ENCODE data around the gene AFF3. TPM values are rescaled to one million over a fixed set of nuclear protein-coding genes. Genes with fewer than 3 reads are reported as not detected.

AFF3 gene
- total and polyA plus RNA-seq, 2 donors (not counting 1 experiment from before 2014, with no cell fraction given): 0.50 to 2.5 TPM

- no peaks in the 10 kb centered on the region for H3K9me3 ChIP-seq (ENCODE audit: control insufficient read depth, insufficient read depth, low read depth, low read length)
- H3K9ac ChIP-seq (ENCODE audit: insufficient read depth, low read length): no peak overlapping the region
- H3K79me2 ChIP-seq (ENCODE audit: control insufficient read depth, insufficient read depth, low read length): no peaks in the 10 kb centered on the region
- no peak overlapping the region for H3K27ac ChIP-seq (ENCODE audit: insufficient read depth, low read length)
- no peaks in the 10 kb centered on the region for H3K36me3 ChIP-seq (ENCODE audit: control insufficient read depth, insufficient read depth, low read length)
- no peak overlapping the region for H3K4me3 ChIP-seq (replicated peaks in 1 of 4; ENCODE audit: control extremely low read depth in 1 of 4, insufficient read depth in 1 of 4, low read depth in 3 of 4, low read length in 4 of 4)
- no peaks in the 10 kb centered on the region for H4K20me1 ChIP-seq (ENCODE audit: control insufficient read depth, extremely low read depth, insufficient read depth, low read length)
- no peak for DNase-seq (ENCODE audit: low read depth in 2 of 2)
- no peak overlapping the region for H2AFZ ChIP-seq (ENCODE audit: low read length)
- H3K4me2 ChIP-seq (ENCODE audit: extremely low read depth, insufficient read depth, low read length): no peak overlapping the region
- no peak for TF ChIP-seq EZH2 (IDR thresholded peaks at IDR 0.05; ENCODE audit: low read length, missing control alignments)
- no peak for TF ChIP-seq CTCF (conservative IDR thresholded peaks at IDR 0.05 in 1 of 2, IDR thresholded peaks at IDR 0.05 in 1 of 2; ENCODE audit: low read depth in 1 of 2, low read length in 2 of 2)
- no peaks in the 10 kb centered on the region for H3K4me1 ChIP-seq (ENCODE audit: control insufficient read depth, extremely low read depth, insufficient read depth, low read length)
- H3K27me3 ChIP-seq (ENCODE audit: control insufficient read depth, insufficient read depth, low read length): no peaks in the 10 kb centered on the region
Observed at GRCh38 chr2:99827296-99827999, 314.9 kb downstream of the AFF3 start.

- Histone ChIP-seq H4K20me1 (ENCODE audit: control insufficient read depth, extremely low read depth, insufficient read depth, low read length) (no peaks in the 10 kb centered on the region), H3K27me3 (ENCODE audit: control insufficient read depth, insufficient read depth, low read length) (no peaks in the 10 kb centered on the region), H3K79me2 (ENCODE audit: control insufficient read depth, insufficient read depth, low read length) (no peaks in the 10 kb centered on the region), H2AFZ (ENCODE audit: low read length) (no peak overlapping the region), H3K9me3 (ENCODE audit: control insufficient read depth, insufficient read depth, low read depth, low read length) (no peaks in the 10 kb centered on the region), H3K27ac (ENCODE audit: insufficient read depth, low read length) (no peak overlapping the region), H3K9ac (ENCODE audit: insufficient read depth, low read length) (no peak overlapping the region), H3K4me1 (ENCODE audit: control insufficient read depth, extremely low read depth, insufficient read depth, low read length) (no peaks in the 10 kb centered on the region), H3K4me3 (replicated peaks in 1 of 4; ENCODE audit: control extremely low read depth in 1 of 4, insufficient read depth in 1 of 4, low read depth in 3 of 4, low read length in 4 of 4) (no peak overlapping the region), H3K36me3 (ENCODE audit: control insufficient read depth, insufficient read depth, low read length) (no peaks in the 10 kb centered on the region), H3K4me2 (ENCODE audit: extremely low read depth, insufficient read depth, low read length) (no peak overlapping the region)
- DNase-seq (ENCODE audit: low read depth in 2 of 2): no peak
- TF ChIP-seq EZH2 (IDR thresholded peaks at IDR 0.05; ENCODE audit: low read length, missing control alignments) (no peak), CTCF (conservative IDR thresholded peaks at IDR 0.05 in 1 of 2, IDR thresholded peaks at IDR 0.05 in 1 of 2; ENCODE audit: low read depth in 1 of 2, low read length in 2 of 2) (no peak)
Observed at GRCh38 chr2:99825630-99826029, 316.8 kb downstream of the AFF3 start.

- Histone ChIP-seq H3K27me3 (ENCODE audit: control insufficient read depth, insufficient read depth, low read length) (no peaks in the 10 kb centered on the region), H3K4me1 (ENCODE audit: control insufficient read depth, extremely low read depth, insufficient read depth, low read length) (no peaks in the 10 kb centered on the region), H3K79me2 (ENCODE audit: control insufficient read depth, insufficient read depth, low read length) (no peaks in the 10 kb centered on the region), H3K27ac (ENCODE audit: insufficient read depth, low read length) (no peak overlapping the region), H3K4me3 (replicated peaks in 1 of 4; ENCODE audit: control extremely low read depth in 1 of 4, insufficient read depth in 1 of 4, low read depth in 3 of 4, low read length in 4 of 4) (no peak overlapping the region), H4K20me1 (ENCODE audit: control insufficient read depth, extremely low read depth, insufficient read depth, low read length) (no peaks in the 10 kb centered on the region), H3K36me3 (ENCODE audit: control insufficient read depth, insufficient read depth, low read length) (no peaks in the 10 kb centered on the region), H3K4me2 (ENCODE audit: extremely low read depth, insufficient read depth, low read length) (no peak overlapping the region), H3K9ac (ENCODE audit: insufficient read depth, low read length) (no peak overlapping the region), H3K9me3 (ENCODE audit: control insufficient read depth, insufficient read depth, low read depth, low read length) (no peaks in the 10 kb centered on the region), H2AFZ (ENCODE audit: low read length) (no peak overlapping the region)
- no peak for DNase-seq (ENCODE audit: low read depth in 2 of 2)
- TF ChIP-seq CTCF (conservative IDR thresholded peaks at IDR 0.05 in 1 of 2, IDR thresholded peaks at IDR 0.05 in 1 of 2; ENCODE audit: low read depth in 1 of 2, low read length in 2 of 2): no peak
- TF ChIP-seq EZH2 (IDR thresholded peaks at IDR 0.05; ENCODE audit: low read length, missing control alignments): no peak
Observed at GRCh38 chr2:99824758-99825157, 317.6 kb downstream of the AFF3 start.

All from fibroblast of lung (primary cell).